ENCODE data around the gene ZNF469. TPM values are rescaled to one million over a fixed set of nuclear protein-coding genes. Genes with fewer than 3 reads are reported as not detected.

ZNF469 gene
- total RNA-seq, 4 donors from 2014 or later: 0.14 to 0.75 (median 0.54) TPM

DNA sequence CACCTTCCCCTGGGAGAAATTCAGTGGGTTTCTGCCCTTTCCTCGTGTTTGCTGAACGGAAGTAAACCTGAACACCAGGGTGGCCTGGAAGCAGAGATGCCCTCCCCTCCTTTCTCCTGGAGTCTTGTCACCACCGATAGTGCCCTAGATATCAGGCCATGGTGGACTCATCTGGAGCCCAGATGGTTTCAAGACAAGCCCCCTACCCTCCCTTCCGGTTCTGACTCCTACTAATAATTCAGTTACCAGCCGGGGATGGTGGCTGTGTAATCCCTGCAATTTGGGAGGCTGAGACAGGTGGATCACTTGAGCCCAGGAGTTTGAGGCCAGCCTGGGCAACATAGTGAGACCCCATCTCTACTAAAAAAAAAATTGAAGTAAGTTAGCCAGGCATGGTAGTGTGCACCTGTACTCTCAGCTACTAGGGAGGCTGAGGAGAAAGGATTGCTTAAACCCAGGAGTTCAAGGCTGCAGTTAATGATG lies 2.4 kb downstream of the ZNF469 start:
- intact Hi-C loops (cut with DNase I; ENCODE audit: low total_unique reads): no loop called here
- TF ChIP-seq POLR2A (IDR thresholded peaks at IDR 0.05): no peak
- TF ChIP-seq EP300 (IDR thresholded peaks at IDR 0.05; ENCODE audit: low read depth): no peak
- TF ChIP-seq, protein P1, sequence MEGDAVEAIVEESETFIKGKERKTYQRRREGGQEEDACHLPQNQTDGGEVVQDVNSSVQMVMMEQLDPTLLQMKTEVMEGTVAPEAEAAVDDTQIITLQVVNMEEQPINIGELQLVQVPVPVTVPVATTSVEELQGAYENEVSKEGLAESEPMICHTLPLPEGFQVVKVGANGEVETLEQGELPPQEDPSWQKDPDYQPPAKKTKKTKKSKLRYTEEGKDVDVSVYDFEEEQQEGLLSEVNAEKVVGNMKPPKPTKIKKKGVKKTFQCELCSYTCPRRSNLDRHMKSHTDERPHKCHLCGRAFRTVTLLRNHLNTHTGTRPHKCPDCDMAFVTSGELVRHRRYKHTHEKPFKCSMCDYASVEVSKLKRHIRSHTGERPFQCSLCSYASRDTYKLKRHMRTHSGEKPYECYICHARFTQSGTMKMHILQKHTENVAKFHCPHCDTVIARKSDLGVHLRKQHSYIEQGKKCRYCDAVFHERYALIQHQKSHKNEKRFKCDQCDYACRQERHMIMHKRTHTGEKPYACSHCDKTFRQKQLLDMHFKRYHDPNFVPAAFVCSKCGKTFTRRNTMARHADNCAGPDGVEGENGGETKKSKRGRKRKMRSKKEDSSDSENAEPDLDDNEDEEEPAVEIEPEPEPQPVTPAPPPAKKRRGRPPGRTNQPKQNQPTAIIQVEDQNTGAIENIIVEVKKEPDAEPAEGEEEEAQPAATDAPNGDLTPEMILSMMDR (IDR thresholded peaks at IDR 0.05): no peak
- TF ChIP-seq POLR2AphosphoS5 (IDR thresholded peaks at IDR 0.05): no peak
- no peak overlapping the region for H3K4me3 ChIP-seq
- no peaks in the 10 kb centered on the region for H3K36me3 ChIP-seq
- H3K27ac ChIP-seq: no peak overlapping the region
- H3K9me3 ChIP-seq: no peaks in the 10 kb centered on the region
- no peak for DNase-seq
- in situ Hi-C loops (cut with MboI; ENCODE audit: low pct_ligation_motif_present in 1 of 4, low pct_unique_long_range_greater_than_20kb in 1 of 4, low sequenced_read_pairs in 3 of 4): no loop called here
- peaks cover 0 to 17% (median 16%) of the 10 kb centered on the region in 4 donors for H3K4me1 ChIP-seq
- 88% methylated on average over 5 of the region's 5 CpGs; no CpG with 5 or more reads in 1 of the 2 donors for WGBS, 2 donors (ENCODE audit: low coverage in 1 of 2)
- H3K27me3 ChIP-seq: peaks cover 53% of the 10 kb centered on the region

DNA sequence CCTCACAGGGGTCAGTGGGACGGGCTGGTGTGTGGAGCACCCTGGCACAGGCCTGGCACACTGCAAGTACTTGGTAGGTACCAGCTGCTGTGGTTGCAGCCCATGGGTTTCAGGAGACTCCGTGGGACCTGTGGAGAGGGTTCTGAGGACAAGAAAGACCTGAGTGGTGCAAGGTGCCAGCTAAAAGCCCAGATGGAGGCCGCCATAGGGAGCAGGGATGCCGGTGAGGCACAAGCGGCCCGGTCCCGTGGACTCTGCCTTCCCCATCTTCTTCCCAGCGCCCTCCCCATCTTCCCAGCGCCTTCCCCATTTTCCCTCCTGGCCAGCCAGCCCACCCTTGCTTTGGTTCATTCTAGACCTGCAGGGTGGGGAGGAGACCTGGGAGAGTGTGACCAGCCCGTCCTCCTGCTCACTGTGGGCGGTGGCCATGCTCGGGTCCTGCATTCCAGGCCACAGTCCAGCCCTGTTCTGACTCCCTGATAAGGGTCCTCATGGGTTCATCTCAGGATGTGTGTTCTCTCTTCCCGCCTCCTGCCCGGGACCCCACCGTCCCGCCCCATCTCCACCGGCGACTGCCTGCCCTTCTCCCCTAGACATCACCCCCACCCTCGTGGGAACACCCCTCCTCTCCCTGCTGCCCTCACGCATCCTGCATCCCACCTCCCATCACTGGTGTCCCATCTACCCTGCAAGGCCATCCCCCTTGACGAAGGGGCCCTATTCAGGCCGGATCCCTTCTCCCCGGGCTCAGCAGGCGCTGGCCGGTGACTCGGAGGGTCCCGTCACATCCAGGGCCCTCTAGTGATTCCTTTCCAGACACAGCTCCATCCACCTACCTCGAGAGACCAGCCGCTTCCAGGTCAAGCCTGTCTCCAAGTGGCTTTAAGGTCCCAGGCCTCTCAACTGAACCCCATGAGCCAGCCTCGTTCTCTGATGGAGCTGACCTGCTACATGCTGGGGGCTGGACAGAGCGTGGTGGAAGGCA lies 3.4 kb downstream of the ZNF469 start:
- no peaks in the 10 kb centered on the region for H3K9me3 ChIP-seq
- peaks cover 53% of the 10 kb centered on the region for H3K27me3 ChIP-seq
- peaks cover 0 to 17% (median 16%) of the 10 kb centered on the region in 4 donors for H3K4me1 ChIP-seq
- H3K27ac ChIP-seq: no peak overlapping the region
- H3K36me3 ChIP-seq: no peaks in the 10 kb centered on the region
- intact Hi-C loops (cut with DNase I; ENCODE audit: low total_unique reads): no loop called here
- H3K4me3 ChIP-seq: no peak overlapping the region
- in situ Hi-C loops (cut with MboI; ENCODE audit: low pct_ligation_motif_present in 1 of 4, low pct_unique_long_range_greater_than_20kb in 1 of 4, low sequenced_read_pairs in 3 of 4): no loop called here
- TF ChIP-seq POLR2AphosphoS5 (IDR thresholded peaks at IDR 0.05) (no peak), POLR2A (IDR thresholded peaks at IDR 0.05) (no peak), EP300 (IDR thresholded peaks at IDR 0.05; ENCODE audit: low read depth) (no peak)
- TF ChIP-seq, protein P1 (IDR thresholded peaks at IDR 0.05): no peak
- DNase-seq: no peak
- WGBS, 2 donors (ENCODE audit: low coverage in 1 of 2): 87 to 93% methylated on average over 6 to 31 of the region's 31 CpGs

DNA sequence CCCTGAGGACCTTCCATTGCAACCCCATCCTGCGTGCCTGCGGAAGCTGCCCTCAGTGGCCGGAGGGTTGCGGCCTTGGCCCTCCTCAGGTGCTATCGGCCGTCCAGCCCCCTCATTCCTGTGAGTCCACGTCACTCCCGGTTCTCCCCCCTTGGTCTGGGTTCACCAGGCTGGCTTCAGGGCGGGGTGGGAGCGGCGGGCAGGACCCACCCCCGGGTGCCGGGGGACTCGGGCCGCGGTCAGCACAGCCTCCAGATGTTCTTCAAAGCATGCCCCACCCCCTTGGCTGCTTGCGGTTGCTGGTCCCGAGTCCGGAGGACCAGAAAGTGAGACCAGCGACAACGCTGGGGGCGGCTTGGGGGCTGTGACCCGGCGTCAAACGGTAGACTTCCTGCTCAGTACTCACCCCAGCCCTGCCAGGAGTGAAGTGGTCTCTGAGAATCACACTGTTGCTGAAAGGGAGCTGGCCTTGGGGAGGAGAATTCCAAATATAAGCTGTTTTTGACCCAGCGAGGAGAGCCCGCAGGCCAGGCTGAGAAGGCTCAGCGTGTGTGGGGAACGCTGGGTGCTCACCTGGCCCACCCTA lies 4.5 kb downstream of the ZNF469 start:
- in situ Hi-C loops (cut with MboI; ENCODE audit: low pct_ligation_motif_present in 1 of 4, low pct_unique_long_range_greater_than_20kb in 1 of 4, low sequenced_read_pairs in 3 of 4) (no loop called here), intact Hi-C loops (cut with DNase I; ENCODE audit: low total_unique reads) (no loop called here)
- Histone ChIP-seq H3K4me1 (peaks cover 0 to 17% (median 16%) of the 10 kb centered on the region in 4 donors), H3K9me3 (no peaks in the 10 kb centered on the region), H3K36me3 (no peaks in the 10 kb centered on the region), H3K27ac (peak overlapping the region in 1 of 4 donors; percentile 58), H3K27me3 (peaks cover 47% of the 10 kb centered on the region), H3K4me3 (no peak overlapping the region)
- TF ChIP-seq, protein P1 (IDR thresholded peaks at IDR 0.05): no peak
- TF ChIP-seq POLR2AphosphoS5 (IDR thresholded peaks at IDR 0.05) (no peak), EP300 (IDR thresholded peaks at IDR 0.05; ENCODE audit: low read depth) (no peak), POLR2A (IDR thresholded peaks at IDR 0.05) (no peak)
- DNase-seq: no peak
- WGBS, 2 donors (ENCODE audit: low coverage in 1 of 2): 84% methylated on average over 29 of the region's 29 CpGs; no CpG with 5 or more reads in 1 of the 2 donors

Data from transverse colon (tissue), 4 donors.